Measurements from ENCODE around the gene SLC24A3.

SLC24A3 gene

DNA sequence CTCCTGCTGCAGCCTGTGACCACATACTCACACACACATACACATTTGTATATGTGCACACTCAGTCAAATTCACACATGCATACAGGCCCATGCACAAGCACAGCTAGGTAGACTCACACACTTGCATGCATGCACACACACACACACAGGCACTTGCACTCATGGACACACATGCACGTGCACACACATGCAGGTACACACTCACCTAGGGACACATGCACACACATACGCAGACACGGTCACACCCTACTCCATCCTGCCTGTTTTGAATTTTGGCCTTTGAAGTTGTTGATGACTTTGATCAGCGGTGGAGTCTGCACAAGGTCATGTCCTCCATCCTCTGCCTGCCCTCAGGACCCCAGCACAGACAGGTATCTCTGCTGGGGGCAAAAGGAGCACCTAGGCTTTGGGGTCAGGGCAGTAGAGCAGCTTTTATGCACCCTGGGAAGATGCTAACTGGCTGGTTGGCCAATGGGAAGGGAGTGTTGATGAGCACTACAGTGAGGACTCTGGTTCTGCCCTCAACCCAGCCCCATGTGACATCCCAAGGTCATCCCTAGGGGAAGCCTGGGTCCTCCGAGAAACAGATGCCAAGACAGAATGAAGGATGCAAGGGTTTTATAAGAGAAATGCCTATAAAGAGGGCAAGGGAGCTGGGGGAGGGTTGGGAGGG, 218.3 kb downstream of the SLC24A3 start (continued):
- no peak for TF ChIP-seq ZBTB11 (tag by site-specific recombination; conservative IDR thresholded peaks at IDR 0.05; ENCODE audit: low read depth)
- TF ChIP-seq ZNF701 (tag by site-specific recombination; IDR thresholded peaks at IDR 0.05): no peak
- TF ChIP-seq ZNF660 (tag by site-specific recombination; IDR thresholded peaks at IDR 0.05): no peak
- no peak for TF ChIP-seq ZNF571 (tag by site-specific recombination; IDR thresholded peaks at IDR 0.05)
- no peak for TF ChIP-seq ZNF302 (tag by site-specific recombination; IDR thresholded peaks at IDR 0.05; ENCODE audit: low read depth)
- TF ChIP-seq ZNF654 (tag by site-specific recombination; IDR thresholded peaks at IDR 0.05; ENCODE audit: low read depth): no peak
- TF ChIP-seq ZNF366 (tag by site-specific recombination; conservative IDR thresholded peaks at IDR 0.05): no peak

DNA sequence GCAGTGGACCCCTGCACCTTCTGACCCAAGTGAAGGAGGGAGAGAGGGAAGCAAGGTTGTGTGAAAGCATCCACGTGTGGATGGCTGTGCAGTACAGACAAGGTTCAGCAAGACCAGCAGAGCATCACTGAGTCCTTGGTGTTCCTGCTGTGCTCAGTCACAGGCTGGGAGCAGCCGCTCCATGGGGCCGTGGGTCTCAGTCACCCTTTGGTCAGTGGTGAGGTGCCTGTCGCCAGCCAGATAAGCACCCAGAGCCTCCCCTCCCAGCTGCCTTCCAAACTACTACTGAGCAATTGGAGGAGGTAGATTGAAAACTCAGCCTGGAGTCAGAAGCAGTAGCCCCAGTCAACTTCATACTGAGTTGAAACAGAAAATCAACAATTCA, 218.9 kb downstream of the SLC24A3 start:
- ChIA-PET CTCF (no interaction called here), POLR2A (no interaction called here)
- Histone ChIP-seq H3K27ac (ENCODE audit: extremely low read depth, low read depth, low read length) (no peak overlapping the region), H3K9me3 (ENCODE audit: control insufficient read depth, insufficient read depth, low read depth, low read length) (no peaks in the 10 kb centered on the region), H3K36me3 (ENCODE audit: control insufficient read depth in 2 of 2, insufficient read depth in 1 of 2, low read length in 2 of 2) (no peaks in the 10 kb centered on the region), H3K4me1 (ENCODE audit: control insufficient read depth, insufficient read depth, low read length) (no peaks in the 10 kb centered on the region), H3K4me3 (ENCODE audit: low read depth, low read length) (no peak overlapping the region)
- TF ChIP-seq ZNF132 (tag by site-specific recombination; IDR thresholded peaks at IDR 0.05; ENCODE audit: borderline replicate concordance) (no peak), SETDB1 (IDR thresholded peaks at IDR 0.05; ENCODE audit: insufficient read length, low read length) (no peak), ZNF2 (tag by site-specific recombination; IDR thresholded peaks at IDR 0.05) (no peak), ZFP41 (tag by site-specific recombination; IDR thresholded peaks at IDR 0.05; ENCODE audit: borderline replicate concordance) (no peak), ZNF830 (tag by site-specific recombination; IDR thresholded peaks at IDR 0.05; ENCODE audit: low read depth) (no peak), TRIM28 (IDR thresholded peaks at IDR 0.05; ENCODE audit: borderline replicate concordance, low read length) (no peak), ZNF24 (tag by site-specific recombination; IDR thresholded peaks at IDR 0.05) (no peak), ZNF26 (tag by site-specific recombination; IDR thresholded peaks at IDR 0.05) (no peak), ZNF354C (tag by site-specific recombination; IDR thresholded peaks at IDR 0.05; ENCODE audit: borderline replicate concordance, low read depth) (no peak), ZNF433 (tag by site-specific recombination; IDR thresholded peaks at IDR 0.05; ENCODE audit: low read depth) (no peak), ZNF692 (tag by site-specific recombination; IDR thresholded peaks at IDR 0.05) (no peak)

- Histone ChIP-seq H3K9me3 (ENCODE audit: control insufficient read depth, insufficient read depth, low read depth, low read length) (no peaks in the 10 kb centered on the region), H3K36me3 (ENCODE audit: control insufficient read depth in 2 of 2, insufficient read depth in 1 of 2, low read length in 2 of 2) (no peaks in the 10 kb centered on the region), H3K27ac (ENCODE audit: extremely low read depth, low read depth, low read length) (no peak overlapping the region), H3K4me3 (ENCODE audit: low read depth, low read length) (no peak overlapping the region), H3K4me1 (ENCODE audit: control insufficient read depth, insufficient read depth, low read length) (no peaks in the 10 kb centered on the region)
- POLR2A ChIA-PET: no interaction called here
- CTCF ChIA-PET: no interaction called here
- TF ChIP-seq ZNF37A (tag by site-specific recombination; IDR thresholded peaks at IDR 0.05) (no peak), ZNF571 (tag by site-specific recombination; IDR thresholded peaks at IDR 0.05) (no peak)
- TF ChIP-seq, protein P1, sequence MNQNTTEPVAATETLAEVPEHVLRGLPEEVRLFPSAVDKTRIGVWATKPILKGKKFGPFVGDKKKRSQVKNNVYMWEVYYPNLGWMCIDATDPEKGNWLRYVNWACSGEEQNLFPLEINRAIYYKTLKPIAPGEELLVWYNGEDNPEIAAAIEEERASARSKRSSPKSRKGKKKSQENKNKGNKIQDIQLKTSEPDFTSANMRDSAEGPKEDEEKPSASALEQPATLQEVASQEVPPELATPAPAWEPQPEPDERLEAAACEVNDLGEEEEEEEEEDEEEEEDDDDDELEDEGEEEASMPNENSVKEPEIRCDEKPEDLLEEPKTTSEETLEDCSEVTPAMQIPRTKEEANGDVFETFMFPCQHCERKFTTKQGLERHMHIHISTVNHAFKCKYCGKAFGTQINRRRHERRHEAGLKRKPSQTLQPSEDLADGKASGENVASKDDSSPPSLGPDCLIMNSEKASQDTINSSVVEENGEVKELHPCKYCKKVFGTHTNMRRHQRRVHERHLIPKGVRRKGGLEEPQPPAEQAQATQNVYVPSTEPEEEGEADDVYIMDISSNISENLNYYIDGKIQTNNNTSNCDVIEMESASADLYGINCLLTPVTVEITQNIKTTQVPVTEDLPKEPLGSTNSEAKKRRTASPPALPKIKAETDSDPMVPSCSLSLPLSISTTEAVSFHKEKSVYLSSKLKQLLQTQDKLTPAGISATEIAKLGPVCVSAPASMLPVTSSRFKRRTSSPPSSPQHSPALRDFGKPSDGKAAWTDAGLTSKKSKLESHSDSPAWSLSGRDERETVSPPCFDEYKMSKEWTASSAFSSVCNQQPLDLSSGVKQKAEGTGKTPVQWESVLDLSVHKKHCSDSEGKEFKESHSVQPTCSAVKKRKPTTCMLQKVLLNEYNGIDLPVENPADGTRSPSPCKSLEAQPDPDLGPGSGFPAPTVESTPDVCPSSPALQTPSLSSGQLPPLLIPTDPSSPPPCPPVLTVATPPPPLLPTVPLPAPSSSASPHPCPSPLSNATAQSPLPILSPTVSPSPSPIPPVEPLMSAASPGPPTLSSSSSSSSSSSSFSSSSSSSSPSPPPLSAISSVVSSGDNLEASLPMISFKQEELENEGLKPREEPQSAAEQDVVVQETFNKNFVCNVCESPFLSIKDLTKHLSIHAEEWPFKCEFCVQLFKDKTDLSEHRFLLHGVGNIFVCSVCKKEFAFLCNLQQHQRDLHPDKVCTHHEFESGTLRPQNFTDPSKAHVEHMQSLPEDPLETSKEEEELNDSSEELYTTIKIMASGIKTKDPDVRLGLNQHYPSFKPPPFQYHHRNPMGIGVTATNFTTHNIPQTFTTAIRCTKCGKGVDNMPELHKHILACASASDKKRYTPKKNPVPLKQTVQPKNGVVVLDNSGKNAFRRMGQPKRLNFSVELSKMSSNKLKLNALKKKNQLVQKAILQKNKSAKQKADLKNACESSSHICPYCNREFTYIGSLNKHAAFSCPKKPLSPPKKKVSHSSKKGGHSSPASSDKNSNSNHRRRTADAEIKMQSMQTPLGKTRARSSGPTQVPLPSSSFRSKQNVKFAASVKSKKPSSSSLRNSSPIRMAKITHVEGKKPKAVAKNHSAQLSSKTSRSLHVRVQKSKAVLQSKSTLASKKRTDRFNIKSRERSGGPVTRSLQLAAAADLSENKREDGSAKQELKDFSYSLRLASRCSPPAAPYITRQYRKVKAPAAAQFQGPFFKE (tag by site-specific recombination; IDR thresholded peaks at IDR 0.05; ENCODE audit: borderline replicate concordance): no peak
Observed at GRCh38 chr20:19431906-19432305, 219.5 kb downstream of the SLC24A3 start.
